ENCODE results near the gene NCL. TPM values are rescaled to one million over a fixed set of nuclear protein-coding genes. Genes with fewer than 3 reads are reported as not detected.

NCL gene
- total and polyA plus RNA-seq, 2 of the 13 experiments (the other 11 are each of a cell fraction or from before 2014, with no cell fraction given), result 105 to 779 TPM

- TF ChIP-seq ZGPAT (CRISPR knock-in tag; IDR thresholded peaks at IDR 0.05) (0 out of 2 replicates have a peak, but pooled peaks have one; percentile 22), NFE2L1 (CRISPR knock-in tag; IDR thresholded peaks at IDR 0.05; ENCODE audit: borderline replicate concordance) (no peak), MXD3 (CRISPR knock-in tag; IDR thresholded peaks at IDR 0.05) (peak; percentile 27; the same call in 1 of the 2 replicates), ZFP37 (CRISPR knock-in tag; IDR thresholded peaks at IDR 0.05; ENCODE audit: borderline replicate concordance) (0 out of 2 replicates have a peak, but pooled peaks have one; percentile 61), FOSL2 (CRISPR knock-in tag; IDR thresholded peaks at IDR 0.05) (no peak; the same call in 1 of the 2 replicates), KDM4B (CRISPR knock-in tag; IDR thresholded peaks at IDR 0.05) (0 out of 2 replicates have a peak, but pooled peaks have one; percentile 53), MIER2 (CRISPR knock-in tag; IDR thresholded peaks at IDR 0.05) (no peak), ZNF329 (CRISPR knock-in tag; IDR thresholded peaks at IDR 0.05; ENCODE audit: low read depth) (peak; percentile 73; the same call in 1 of the 2 replicates), HOXD1 (CRISPR knock-in tag; IDR thresholded peaks at IDR 0.05) (no peak; the same call in 1 of the 2 replicates)
- TF ChIP-seq, protein P1, sequence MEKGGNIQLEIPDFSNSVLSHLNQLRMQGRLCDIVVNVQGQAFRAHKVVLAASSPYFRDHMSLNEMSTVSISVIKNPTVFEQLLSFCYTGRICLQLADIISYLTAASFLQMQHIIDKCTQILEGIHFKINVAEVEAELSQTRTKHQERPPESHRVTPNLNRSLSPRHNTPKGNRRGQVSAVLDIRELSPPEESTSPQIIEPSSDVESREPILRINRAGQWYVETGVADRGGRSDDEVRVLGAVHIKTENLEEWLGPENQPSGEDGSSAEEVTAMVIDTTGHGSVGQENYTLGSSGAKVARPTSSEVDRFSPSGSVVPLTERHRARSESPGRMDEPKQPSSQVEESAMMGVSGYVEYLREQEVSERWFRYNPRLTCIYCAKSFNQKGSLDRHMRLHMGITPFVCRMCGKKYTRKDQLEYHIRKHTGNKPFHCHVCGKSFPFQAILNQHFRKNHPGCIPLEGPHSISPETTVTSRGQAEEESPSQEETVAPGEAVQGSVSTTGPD (CRISPR knock-in tag; IDR thresholded peaks at IDR 0.05), result no peak
- TF ChIP-seq, protein P2, sequence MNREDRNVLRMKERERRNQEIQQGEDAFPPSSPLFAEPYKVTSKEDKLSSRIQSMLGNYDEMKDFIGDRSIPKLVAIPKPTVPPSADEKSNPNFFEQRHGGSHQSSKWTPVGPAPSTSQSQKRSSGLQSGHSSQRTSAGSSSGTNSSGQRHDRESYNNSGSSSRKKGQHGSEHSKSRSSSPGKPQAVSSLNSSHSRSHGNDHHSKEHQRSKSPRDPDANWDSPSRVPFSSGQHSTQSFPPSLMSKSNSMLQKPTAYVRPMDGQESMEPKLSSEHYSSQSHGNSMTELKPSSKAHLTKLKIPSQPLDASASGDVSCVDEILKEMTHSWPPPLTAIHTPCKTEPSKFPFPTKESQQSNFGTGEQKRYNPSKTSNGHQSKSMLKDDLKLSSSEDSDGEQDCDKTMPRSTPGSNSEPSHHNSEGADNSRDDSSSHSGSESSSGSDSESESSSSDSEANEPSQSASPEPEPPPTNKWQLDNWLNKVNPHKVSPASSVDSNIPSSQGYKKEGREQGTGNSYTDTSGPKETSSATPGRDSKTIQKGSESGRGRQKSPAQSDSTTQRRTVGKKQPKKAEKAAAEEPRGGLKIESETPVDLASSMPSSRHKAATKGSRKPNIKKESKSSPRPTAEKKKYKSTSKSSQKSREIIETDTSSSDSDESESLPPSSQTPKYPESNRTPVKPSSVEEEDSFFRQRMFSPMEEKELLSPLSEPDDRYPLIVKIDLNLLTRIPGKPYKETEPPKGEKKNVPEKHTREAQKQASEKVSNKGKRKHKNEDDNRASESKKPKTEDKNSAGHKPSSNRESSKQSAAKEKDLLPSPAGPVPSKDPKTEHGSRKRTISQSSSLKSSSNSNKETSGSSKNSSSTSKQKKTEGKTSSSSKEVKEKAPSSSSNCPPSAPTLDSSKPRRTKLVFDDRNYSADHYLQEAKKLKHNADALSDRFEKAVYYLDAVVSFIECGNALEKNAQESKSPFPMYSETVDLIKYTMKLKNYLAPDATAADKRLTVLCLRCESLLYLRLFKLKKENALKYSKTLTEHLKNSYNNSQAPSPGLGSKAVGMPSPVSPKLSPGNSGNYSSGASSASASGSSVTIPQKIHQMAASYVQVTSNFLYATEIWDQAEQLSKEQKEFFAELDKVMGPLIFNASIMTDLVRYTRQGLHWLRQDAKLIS (CRISPR knock-in tag; IDR thresholded peaks at IDR 0.05), result no peak
- TF ChIP-seq, protein P3, sequence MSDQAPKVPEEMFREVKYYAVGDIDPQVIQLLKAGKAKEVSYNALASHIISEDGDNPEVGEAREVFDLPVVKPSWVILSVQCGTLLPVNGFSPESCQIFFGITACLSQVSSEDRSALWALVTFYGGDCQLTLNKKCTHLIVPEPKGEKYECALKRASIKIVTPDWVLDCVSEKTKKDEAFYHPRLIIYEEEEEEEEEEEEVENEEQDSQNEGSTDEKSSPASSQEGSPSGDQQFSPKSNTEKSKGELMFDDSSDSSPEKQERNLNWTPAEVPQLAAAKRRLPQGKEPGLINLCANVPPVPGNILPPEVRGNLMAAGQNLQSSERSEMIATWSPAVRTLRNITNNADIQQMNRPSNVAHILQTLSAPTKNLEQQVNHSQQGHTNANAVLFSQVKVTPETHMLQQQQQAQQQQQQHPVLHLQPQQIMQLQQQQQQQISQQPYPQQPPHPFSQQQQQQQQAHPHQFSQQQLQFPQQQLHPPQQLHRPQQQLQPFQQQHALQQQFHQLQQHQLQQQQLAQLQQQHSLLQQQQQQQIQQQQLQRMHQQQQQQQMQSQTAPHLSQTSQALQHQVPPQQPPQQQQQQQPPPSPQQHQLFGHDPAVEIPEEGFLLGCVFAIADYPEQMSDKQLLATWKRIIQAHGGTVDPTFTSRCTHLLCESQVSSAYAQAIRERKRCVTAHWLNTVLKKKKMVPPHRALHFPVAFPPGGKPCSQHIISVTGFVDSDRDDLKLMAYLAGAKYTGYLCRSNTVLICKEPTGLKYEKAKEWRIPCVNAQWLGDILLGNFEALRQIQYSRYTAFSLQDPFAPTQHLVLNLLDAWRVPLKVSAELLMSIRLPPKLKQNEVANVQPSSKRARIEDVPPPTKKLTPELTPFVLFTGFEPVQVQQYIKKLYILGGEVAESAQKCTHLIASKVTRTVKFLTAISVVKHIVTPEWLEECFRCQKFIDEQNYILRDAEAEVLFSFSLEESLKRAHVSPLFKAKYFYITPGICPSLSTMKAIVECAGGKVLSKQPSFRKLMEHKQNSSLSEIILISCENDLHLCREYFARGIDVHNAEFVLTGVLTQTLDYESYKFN (CRISPR knock-in tag; conservative IDR thresholded peaks at IDR 0.05), result no peak
- TF ChIP-seq, protein P4, sequence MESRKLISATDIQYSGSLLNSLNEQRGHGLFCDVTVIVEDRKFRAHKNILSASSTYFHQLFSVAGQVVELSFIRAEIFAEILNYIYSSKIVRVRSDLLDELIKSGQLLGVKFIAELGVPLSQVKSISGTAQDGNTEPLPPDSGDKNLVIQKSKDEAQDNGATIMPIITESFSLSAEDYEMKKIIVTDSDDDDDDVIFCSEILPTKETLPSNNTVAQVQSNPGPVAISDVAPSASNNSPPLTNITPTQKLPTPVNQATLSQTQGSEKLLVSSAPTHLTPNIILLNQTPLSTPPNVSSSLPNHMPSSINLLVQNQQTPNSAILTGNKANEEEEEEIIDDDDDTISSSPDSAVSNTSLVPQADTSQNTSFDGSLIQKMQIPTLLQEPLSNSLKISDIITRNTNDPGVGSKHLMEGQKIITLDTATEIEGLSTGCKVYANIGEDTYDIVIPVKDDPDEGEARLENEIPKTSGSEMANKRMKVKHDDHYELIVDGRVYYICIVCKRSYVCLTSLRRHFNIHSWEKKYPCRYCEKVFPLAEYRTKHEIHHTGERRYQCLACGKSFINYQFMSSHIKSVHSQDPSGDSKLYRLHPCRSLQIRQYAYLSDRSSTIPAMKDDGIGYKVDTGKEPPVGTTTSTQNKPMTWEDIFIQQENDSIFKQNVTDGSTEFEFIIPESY (CRISPR knock-in tag; IDR thresholded peaks at IDR 0.05), result peak; percentile 50; the same call in 1 of the 2 replicates
Measured at GRCh38 chr2:231482806-231483391, 18.6 kb upstream of the NCL start (continued).

Measured in HepG2 (cell line).